Left lung (tissue), 10 donors: ENCODE measurements around the gene CDK5RAP2. TPM values are rescaled to one million over a fixed set of nuclear protein-coding genes. Genes with fewer than 3 reads are reported as not detected.

ENCODE experiments used
- ATAC-seq: fragments of 200-7000 bp; cut with Tn5 transposase; one replicate; pipeline ENCODE4 v1.9.1; 2020; ENCODE audit warnings: moderate library complexity
- DNase-seq, 4 donors: peaks; one replicate each; pipeline ENCODE4 v3.0.0-alpha.2; 2013 to 2020
- H3K27ac ChIP-seq, 2 donors: fragments of 200-600 bp; sonication (generic) in 1 of 2; one replicate each; pipeline versions ENCODE4 v1.5.0 to v1.8.0; 2020 to 2021
- H3K27me3 ChIP-seq, 2 donors: fragments of 200-600 bp; sonication (generic) in 1 of 2; one replicate each; pipeline versions ENCODE4 v1.5.0 to v1.8.0; 2020 to 2021
- H3K36me3 ChIP-seq, 2 donors: fragments of 200-600 bp; sonication (generic) in 1 of 2; one replicate each; pipeline versions ENCODE4 v1.5.0 to v1.8.0; 2020 to 2021
- H3K4me1 ChIP-seq, 2 donors: fragments of 200-600 bp; one replicate each; pipeline ENCODE4 v1.8.0; 2021
- H3K4me3 ChIP-seq, 2 donors: fragments of 200-600 bp; sonication (generic) in 1 of 2; one replicate each; pipeline versions ENCODE4 v1.5.0 to v1.8.0; 2020 to 2021; ENCODE audit warnings: mild to moderate bottlenecking in 1 of 2
- H3K9me3 ChIP-seq, 2 donors: fragments of 200-600 bp; sonication (generic) in 1 of 2; one replicate each; pipeline versions ENCODE4 v1.5.0 to v1.8.0; 2020 to 2021
- intact Hi-C, 2 donors: fragments of 100-400 bp; cut with DNase I; formaldehyde crosslinking; loops; one replicate each; pipeline versions ENCODE4 v1.11.2 to v1.14.2; 2022
- polyA plus RNA-seq, 6 donors: library from polyadenylated mRNA; unstranded; fragments of 120-200 nt; gene quantifications; one replicate each; pipeline ENCODE4 v1.2.1, GENCODE V29; 2013; ENCODE audit not compliant: insufficient read length in 6 of 6
- total RNA-seq, 2 donors: library from RNA; stranded (reverse); fragmentation: NEBNext Ultra II Directional; extraction: Animal tissue kit (Norgen Biotek cat#: 25700); gene quantifications; one replicate each; pipeline ENCODE4 v1.2.1, GENCODE V29; 2021
- TF ChIP-seq, protein P1 (sequence below), 2 donors: fragments of 200-600 bp; sonication (generic) in 1 of 2; IDR thresholded peaks; one replicate each; pipeline versions ENCODE4 v1.5.0 to v1.8.0; 2021; ENCODE audit warnings: antibody characterized with exemption in 2 of 2
- donor health status: DM: no; HTN: yes; CAD: no.
- donor health status: DM: no; HTN: no; CAD: no.

CDK5RAP2 gene
- total and polyA plus RNA-seq, 8 donors = 40.5 to 75.7 (median 62.6) TPM

DNA sequence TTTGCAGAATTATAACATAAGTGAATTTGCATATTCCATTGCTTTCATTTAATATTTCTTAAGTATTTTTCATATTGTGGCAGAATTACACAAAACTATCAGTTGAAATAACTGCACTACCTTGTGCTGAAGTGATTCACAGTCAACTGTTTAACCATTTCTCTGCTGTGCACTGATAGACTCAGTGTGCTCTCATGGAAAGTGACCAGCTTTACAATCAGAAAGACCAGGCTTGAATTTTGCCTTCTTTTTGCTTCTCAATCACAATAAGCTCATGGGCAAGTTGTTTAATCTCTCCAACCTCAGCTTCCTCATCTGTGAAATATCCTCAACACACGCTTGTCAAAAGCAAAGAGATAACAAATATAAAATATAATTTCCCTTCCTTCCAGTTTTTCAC is 18.3 kb downstream of the CDK5RAP2 start:
- TF ChIP-seq, protein P1, sequence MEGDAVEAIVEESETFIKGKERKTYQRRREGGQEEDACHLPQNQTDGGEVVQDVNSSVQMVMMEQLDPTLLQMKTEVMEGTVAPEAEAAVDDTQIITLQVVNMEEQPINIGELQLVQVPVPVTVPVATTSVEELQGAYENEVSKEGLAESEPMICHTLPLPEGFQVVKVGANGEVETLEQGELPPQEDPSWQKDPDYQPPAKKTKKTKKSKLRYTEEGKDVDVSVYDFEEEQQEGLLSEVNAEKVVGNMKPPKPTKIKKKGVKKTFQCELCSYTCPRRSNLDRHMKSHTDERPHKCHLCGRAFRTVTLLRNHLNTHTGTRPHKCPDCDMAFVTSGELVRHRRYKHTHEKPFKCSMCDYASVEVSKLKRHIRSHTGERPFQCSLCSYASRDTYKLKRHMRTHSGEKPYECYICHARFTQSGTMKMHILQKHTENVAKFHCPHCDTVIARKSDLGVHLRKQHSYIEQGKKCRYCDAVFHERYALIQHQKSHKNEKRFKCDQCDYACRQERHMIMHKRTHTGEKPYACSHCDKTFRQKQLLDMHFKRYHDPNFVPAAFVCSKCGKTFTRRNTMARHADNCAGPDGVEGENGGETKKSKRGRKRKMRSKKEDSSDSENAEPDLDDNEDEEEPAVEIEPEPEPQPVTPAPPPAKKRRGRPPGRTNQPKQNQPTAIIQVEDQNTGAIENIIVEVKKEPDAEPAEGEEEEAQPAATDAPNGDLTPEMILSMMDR (IDR thresholded peaks at IDR 0.05) = no peak
- no peak overlapping the region for H3K27ac ChIP-seq
- intact Hi-C loops = no loop called here
- H3K4me3 ChIP-seq = no peak overlapping the region
- H3K4me1 ChIP-seq = peaks cover 0 to 5% of the 10 kb centered on the region in 2 donors
- DNase-seq (no peak), ATAC-seq (no peak)
- no peaks in the 10 kb centered on the region for H3K9me3 ChIP-seq
- H3K36me3 ChIP-seq = peaks cover 0 to 42% of the 10 kb centered on the region in 2 donors
- no peaks in the 10 kb centered on the region for H3K27me3 ChIP-seq

DNA sequence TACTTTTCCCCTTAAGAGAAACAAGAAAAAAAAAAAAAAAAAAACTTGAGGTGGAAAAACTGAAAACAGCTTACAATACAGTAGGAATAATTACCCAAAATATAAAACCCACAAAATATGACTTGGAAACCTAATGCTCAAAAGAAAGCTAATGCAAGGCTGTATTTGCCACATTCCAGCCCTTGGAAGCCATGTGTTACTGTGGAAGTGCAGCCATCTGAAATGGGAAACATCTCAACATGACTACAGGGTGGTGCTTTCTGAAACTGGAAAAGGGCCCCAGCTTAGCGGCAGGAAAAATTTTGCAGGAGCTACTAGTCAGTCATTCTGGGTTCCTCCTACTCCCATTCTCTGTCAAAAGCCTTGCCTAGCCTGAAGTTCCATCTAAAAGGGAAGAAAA is 20.4 kb downstream of the CDK5RAP2 start:
- Histone ChIP-seq H3K36me3 (peaks cover 0 to 25% of the 10 kb centered on the region in 2 donors), H3K27me3 (no peaks in the 10 kb centered on the region), H3K4me3 (no peak overlapping the region), H3K27ac (no peak overlapping the region), H3K9me3 (no peaks in the 10 kb centered on the region), H3K4me1 (peaks cover 0 to 16% of the 10 kb centered on the region in 2 donors)
- DNase-seq (no peak), ATAC-seq (no peak)
- TF ChIP-seq, protein P1 (IDR thresholded peaks at IDR 0.05) = no peak
- intact Hi-C loops = no loop called here

DNA sequence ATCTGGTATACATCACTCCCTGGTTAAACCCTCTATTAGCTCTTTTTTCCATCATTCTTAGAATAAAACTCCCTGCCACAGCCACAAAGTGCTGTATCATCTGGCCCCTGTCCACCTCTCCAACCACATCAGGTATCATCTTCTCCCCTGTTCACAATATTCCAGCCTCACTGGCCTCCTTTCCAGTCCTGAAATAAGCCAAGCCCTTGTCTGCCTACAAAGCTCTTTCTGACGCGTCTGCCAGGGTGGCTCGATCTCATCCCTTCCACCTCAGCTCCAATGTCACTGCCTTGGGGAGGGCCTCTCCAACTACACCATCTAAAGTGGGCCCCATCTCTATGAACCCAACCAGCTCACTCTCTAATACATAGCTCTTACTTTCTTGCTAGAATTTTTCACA is 21.5 kb downstream of the CDK5RAP2 start:
- no peak for DNase-seq
- Histone ChIP-seq H3K27ac (no peak overlapping the region), H3K4me1 (peaks cover 0 to 15% of the 10 kb centered on the region in 2 donors), H3K9me3 (no peaks in the 10 kb centered on the region), H3K4me3 (no peak overlapping the region), H3K36me3 (peaks cover 0 to 19% of the 10 kb centered on the region in 2 donors), H3K27me3 (no peaks in the 10 kb centered on the region)
- TF ChIP-seq, protein P1 (IDR thresholded peaks at IDR 0.05) = no peak
- no peak for ATAC-seq
- intact Hi-C loops = no loop called here

DNA sequence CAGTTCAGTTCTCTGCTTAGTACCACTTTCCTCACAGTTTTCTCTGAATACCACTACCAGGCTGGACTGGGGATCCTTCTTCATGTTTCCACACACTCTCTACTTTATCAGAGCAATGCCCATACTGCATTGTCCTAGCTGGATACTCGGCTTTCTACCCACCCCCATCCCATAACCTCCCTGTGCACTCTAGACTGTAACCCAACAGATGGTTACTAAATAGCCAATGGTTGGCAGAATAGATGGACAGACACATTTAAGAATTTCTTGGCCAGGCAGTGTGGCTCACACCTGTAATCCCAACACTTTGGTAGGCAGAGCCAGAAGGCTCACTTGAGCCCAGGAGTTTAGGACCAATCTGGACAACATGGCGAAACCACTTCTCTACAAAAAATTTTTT is 22.8 kb downstream of the CDK5RAP2 start:
- DNase-seq = no peak
- H3K27ac ChIP-seq = no peak overlapping the region
- TF ChIP-seq, protein P1 (IDR thresholded peaks at IDR 0.05) = no peak
- peaks cover 0 to 11% of the 10 kb centered on the region in 2 donors for H3K36me3 ChIP-seq
- ATAC-seq = no peak
- H3K4me3 ChIP-seq = no peak overlapping the region
- H3K27me3 ChIP-seq = no peaks in the 10 kb centered on the region
- intact Hi-C loops = no loop called here
- H3K4me1 ChIP-seq = peaks cover 0 to 12% of the 10 kb centered on the region in 2 donors
- H3K9me3 ChIP-seq = no peaks in the 10 kb centered on the region

DNA sequence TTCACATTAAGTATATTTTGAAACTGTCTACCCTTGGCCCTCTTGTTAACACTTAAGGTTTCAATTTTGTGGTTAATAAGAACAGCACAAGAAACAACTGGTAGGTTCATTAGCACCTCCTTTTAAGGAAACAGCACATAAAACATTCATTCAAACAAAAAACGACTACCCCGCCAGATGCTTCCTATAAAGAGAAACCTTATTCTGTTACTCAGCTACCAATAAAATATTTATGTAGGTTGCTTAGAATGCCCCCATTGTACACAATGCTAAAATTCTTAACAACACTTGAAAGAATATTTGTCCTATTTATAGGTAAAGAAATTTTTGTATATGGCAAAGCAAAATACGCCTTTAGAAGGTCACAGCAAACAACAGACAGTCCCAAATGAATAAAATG is 23.2 kb downstream of the CDK5RAP2 start:
- TF ChIP-seq, protein P1 (IDR thresholded peaks at IDR 0.05) = no peak
- Histone ChIP-seq H3K36me3 (peaks cover 0 to 11% of the 10 kb centered on the region in 2 donors), H3K9me3 (no peaks in the 10 kb centered on the region), H3K27ac (no peak overlapping the region), H3K4me3 (no peak overlapping the region), H3K4me1 (peaks cover 0 to 12% of the 10 kb centered on the region in 2 donors), H3K27me3 (no peaks in the 10 kb centered on the region)
- ATAC-seq = no peak
- DNase-seq = no peak
- intact Hi-C loops = no loop called here
